Peyer's patch (tissue), 4 donors: Measurements from ENCODE around the gene ZNF362. TPM values are rescaled to one million over a fixed set of nuclear protein-coding genes. Genes with fewer than 3 reads are reported as not detected.
A peak's percentile ranks its signal among the peaks of the same experiment; 100 is the strongest.

ENCODE experiments used
- DNase-seq, 3 donors: peaks; one replicate each; pipeline ENCODE4 v3.0.0-alpha.2; 2017 to 2019
- H3K27ac ChIP-seq, 4 donors: fragments of 200-600 bp; sonication (generic); one replicate each; pipeline ENCODE4 v1.5.1; 2016 to 2019
- H3K27me3 ChIP-seq, 2 donors: fragments of 200-600 bp; sonication (generic); one replicate each; pipeline ENCODE4 v1.5.1; 2019
- H3K36me3 ChIP-seq, 3 donors: fragments of 200-600 bp; sonication (generic); one replicate each; pipeline ENCODE4 v1.5.1; 2016 to 2019
- H3K4me1 ChIP-seq, 4 donors: fragments of 200-600 bp; sonication (generic); one replicate each; pipeline ENCODE4 v1.5.1; 2016 to 2019
- H3K4me3 ChIP-seq, 4 donors: fragments of 200-600 bp; sonication (generic); 1 replicate in 3 of 4; 2 replicates in 1 of 4; pipeline ENCODE4 v1.5.1; 2016 to 2019; ENCODE audit warnings: mild to moderate bottlenecking in 1 of 4
- H3K9me3 ChIP-seq, 4 donors: fragments of 200-600 bp; sonication (generic); one replicate each; pipeline ENCODE4 v1.5.1; 2016 to 2019; ENCODE audit warnings: mild to moderate bottlenecking in 1 of 4
- POLR2A ChIP-seq, 2 donors: fragments of 450-650 bp; IDR thresholded peaks; one replicate each; pipeline ENCODE4 v1.5.1; 2017; ENCODE audit warnings: antibody characterized with exemption in 2 of 2, mild to moderate bottlenecking in 2 of 2, moderate library complexity in 2 of 2
- total RNA-seq, 4 donors: library from RNA; depleted of rRNA; stranded (reverse); fragments of >200 nt; gene quantifications; one replicate each; pipeline ENCODE4 v1.1.0, GENCODE V29; 2016
- TF ChIP-seq, protein P1 (sequence below), 6 experiments: fragments of 450-650 bp in 4 of 6; fragments of 200-600 bp in 2 of 6; sonication (generic) in 1 of 6; IDR thresholded peaks; one replicate each; pipeline ENCODE4 v1.5.1; 2017 to 2019; ENCODE audit warnings: antibody characterized with exemption in 6 of 6, mild to moderate bottlenecking in 3 of 6, moderate library complexity in 1 of 6

The ZNF362 gene
- total RNA-seq, 4 donors from 2014 or later = 5.9 to 28.9 (median 8.8) TPM

DNA sequence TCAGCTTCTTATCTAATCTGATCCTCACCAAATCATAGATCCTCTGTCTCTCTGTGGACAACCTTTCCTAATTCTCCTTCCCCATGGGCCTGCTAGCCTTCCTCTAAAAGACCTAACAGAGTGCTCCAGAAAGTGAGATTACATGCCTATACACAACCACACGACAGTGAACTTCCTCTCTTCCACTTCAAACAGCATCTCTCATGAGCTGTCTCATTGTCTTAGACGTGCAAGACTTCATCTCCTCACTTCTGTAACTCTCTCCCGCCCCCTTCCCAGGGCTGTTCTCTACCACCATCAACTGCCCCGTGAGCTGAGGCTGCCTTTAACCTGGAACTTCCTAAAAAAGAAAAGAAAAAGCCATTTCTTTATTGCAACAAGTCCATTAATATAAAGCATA, 78.7 kb downstream of the ZNF362 start:
- peaks cover 0 to 74% (median 10%) of the 10 kb centered on the region in 4 donors for H3K4me1 ChIP-seq
- H3K9me3 ChIP-seq = no peaks in the 10 kb centered on the region
- TF ChIP-seq, protein P1, sequence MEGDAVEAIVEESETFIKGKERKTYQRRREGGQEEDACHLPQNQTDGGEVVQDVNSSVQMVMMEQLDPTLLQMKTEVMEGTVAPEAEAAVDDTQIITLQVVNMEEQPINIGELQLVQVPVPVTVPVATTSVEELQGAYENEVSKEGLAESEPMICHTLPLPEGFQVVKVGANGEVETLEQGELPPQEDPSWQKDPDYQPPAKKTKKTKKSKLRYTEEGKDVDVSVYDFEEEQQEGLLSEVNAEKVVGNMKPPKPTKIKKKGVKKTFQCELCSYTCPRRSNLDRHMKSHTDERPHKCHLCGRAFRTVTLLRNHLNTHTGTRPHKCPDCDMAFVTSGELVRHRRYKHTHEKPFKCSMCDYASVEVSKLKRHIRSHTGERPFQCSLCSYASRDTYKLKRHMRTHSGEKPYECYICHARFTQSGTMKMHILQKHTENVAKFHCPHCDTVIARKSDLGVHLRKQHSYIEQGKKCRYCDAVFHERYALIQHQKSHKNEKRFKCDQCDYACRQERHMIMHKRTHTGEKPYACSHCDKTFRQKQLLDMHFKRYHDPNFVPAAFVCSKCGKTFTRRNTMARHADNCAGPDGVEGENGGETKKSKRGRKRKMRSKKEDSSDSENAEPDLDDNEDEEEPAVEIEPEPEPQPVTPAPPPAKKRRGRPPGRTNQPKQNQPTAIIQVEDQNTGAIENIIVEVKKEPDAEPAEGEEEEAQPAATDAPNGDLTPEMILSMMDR (IDR thresholded peaks at IDR 0.05) = no peak
- TF ChIP-seq POLR2A (IDR thresholded peaks at IDR 0.05) = no peak
- DNase-seq = no peak
- no peaks in the 10 kb centered on the region for H3K27me3 ChIP-seq
- peaks cover 0 to 36% (median 0%) of the 10 kb centered on the region in 3 donors for H3K36me3 ChIP-seq
- no peak overlapping the region for H3K4me3 ChIP-seq
- peak overlapping the region in 3 of 4 donors; percentile 13 to 100 (median 67) for H3K27ac ChIP-seq

DNA sequence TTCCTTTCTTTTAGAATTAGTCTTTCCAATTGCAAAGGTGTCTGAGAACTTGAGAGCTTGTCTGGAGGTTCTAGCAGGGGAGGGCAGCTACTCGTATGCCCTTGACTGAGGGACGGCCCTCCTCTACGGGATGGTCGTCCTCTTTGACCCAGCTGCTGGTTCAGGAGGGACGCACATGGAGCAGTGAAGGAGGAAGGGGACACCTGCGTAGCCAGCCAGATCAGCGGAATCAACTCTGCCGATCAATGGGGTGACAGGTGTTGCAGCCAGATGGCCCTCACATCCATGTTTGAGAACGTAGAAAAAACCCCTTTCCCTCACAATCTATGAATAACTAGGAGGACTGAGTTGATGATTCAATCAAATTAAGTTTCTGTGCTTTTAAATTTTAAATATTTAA, 80.3 kb downstream of the ZNF362 start:
- Histone ChIP-seq H3K9me3 (no peaks in the 10 kb centered on the region), H3K4me1 (peaks cover 0 to 89% (median 11%) of the 10 kb centered on the region in 4 donors), H3K27ac (peak overlapping the region in 1 of 4 donors; percentile 100), H3K4me3 (no peak overlapping the region), H3K36me3 (peaks cover 0 to 21% (median 0%) of the 10 kb centered on the region in 3 donors), H3K27me3 (no peaks in the 10 kb centered on the region)
- no peak for DNase-seq
- TF ChIP-seq, protein P1 (IDR thresholded peaks at IDR 0.05) = no peak
- TF ChIP-seq POLR2A (IDR thresholded peaks at IDR 0.05) = no peak

DNA sequence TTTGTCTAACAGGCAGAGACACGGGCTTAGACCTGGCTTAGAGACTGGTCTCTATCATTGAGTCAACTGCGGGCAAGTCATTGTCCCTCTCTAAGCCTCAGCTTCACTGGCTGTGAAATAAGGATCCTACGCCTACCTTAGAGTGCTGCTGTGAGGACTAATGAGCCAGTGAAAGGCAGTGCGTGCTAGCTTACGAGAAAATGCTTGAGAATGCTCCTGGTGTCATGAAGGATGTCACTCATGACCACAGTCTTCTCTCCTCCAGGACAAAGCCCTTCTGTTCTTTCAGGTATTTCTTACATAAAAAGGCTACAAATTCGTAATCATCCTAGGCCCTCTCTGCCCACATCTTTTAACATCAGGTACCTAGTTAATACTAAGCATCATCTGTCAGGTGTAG, 81.1 kb downstream of the ZNF362 start:
- H3K4me1 ChIP-seq = peaks cover 0 to 91% (median 13%) of the 10 kb centered on the region in 4 donors

DNA sequence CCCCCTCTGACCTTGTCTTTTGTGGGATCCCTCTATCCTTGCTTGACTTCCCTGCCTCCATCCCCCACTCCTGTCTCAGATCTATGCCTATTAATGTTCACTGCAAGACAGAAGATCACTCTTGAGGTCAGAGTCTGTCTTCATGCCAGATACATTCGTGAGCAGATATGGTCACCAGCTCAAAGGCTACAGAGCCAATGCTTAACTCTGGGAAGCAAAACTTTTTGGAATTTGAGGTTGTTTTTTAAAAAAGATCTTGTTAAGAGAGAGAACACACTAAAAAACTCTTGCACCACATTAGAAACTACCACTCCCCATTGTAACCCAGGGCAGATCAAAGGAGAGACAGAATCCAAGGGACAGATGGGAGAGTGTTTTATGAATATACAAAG, 81.8 kb downstream of the ZNF362 start:
- Histone ChIP-seq H3K27ac (peak overlapping the region; percentile 51 to 100 (median 80)), H3K4me3 (peak overlapping the region in 1 of 4 donors; percentile 20), H3K27me3 (no peaks in the 10 kb centered on the region), H3K4me1 (peaks cover 0 to 91% (median 13%) of the 10 kb centered on the region in 4 donors), H3K9me3 (no peaks in the 10 kb centered on the region), H3K36me3 (peaks cover 0 to 7% (median 0%) of the 10 kb centered on the region in 3 donors)
- no peak for DNase-seq
- TF ChIP-seq, protein P1 (IDR thresholded peaks at IDR 0.05) = no peak
- TF ChIP-seq POLR2A (IDR thresholded peaks at IDR 0.05) = peak in 1 of 2 donors; percentile 23

More for the DNA sequence above, 81.1 kb downstream of the ZNF362 start:
- TF ChIP-seq, protein P1 (IDR thresholded peaks at IDR 0.05) = no peak
- TF ChIP-seq POLR2A (IDR thresholded peaks at IDR 0.05) = no peak
- Histone ChIP-seq H3K9me3 (no peaks in the 10 kb centered on the region), H3K36me3 (peaks cover 0 to 12% (median 0%) of the 10 kb centered on the region in 3 donors), H3K4me3 (no peak overlapping the region), H3K27ac (peak overlapping the region; percentile 51 to 100 (median 80)), H3K27me3 (no peaks in the 10 kb centered on the region)
- no peak for DNase-seq

DNA sequence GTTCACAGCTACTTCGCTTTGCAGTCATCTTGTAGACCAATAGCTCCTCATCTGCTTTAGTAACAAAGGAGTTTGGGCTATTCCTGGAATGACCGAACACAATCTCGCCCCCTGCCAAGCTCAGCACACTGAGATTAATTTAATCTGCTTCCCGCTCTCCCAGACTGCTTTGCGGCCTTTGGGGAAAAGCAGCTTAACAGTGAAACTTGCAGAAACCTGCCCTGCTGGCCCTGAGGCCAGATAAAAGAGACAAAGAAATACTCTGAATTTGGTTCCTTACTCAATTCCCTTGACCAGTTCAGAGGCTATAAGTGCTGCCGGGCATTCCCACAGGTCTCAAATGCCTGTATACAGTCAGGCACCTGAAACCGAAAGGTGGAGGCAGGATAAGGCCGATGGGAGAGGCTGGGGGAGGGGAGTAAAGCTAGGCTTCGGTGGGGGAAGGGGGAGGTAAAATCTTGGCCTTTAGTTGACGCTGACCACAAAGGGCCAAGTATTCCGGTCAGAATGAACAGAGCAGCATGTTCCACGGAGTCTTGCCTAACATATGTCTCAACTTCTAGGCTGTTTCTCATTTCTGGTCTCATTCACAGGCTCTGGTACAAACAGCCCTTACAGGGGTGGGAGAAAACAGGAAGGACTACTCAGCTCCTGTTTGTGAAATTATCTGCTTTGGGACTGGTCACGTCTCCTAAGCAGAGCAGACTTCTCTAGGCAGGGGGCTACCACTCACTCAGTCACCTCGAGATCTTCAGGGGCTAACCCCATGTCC, 82.3 kb downstream of the ZNF362 start:
- Histone ChIP-seq H3K9me3 (no peaks in the 10 kb centered on the region), H3K27ac (peak overlapping the region; percentile 51 to 100 (median 80)), H3K4me1 (peaks cover 0 to 90% (median 13%) of the 10 kb centered on the region in 4 donors), H3K4me3 (peak overlapping the region in 1 of 4 donors; percentile 20), H3K27me3 (no peaks in the 10 kb centered on the region), H3K36me3 (peaks cover 0 to under 1% (median 0%) of the 10 kb centered on the region in 3 donors)
- no peak for TF ChIP-seq POLR2A (IDR thresholded peaks at IDR 0.05)
- TF ChIP-seq, protein P1 (IDR thresholded peaks at IDR 0.05) = no peak
- peak in 1 of 3 donors; percentile 70 for DNase-seq
